Measurements from ENCODE around the gene DNAI7.

Gene DNAI7

DNA sequence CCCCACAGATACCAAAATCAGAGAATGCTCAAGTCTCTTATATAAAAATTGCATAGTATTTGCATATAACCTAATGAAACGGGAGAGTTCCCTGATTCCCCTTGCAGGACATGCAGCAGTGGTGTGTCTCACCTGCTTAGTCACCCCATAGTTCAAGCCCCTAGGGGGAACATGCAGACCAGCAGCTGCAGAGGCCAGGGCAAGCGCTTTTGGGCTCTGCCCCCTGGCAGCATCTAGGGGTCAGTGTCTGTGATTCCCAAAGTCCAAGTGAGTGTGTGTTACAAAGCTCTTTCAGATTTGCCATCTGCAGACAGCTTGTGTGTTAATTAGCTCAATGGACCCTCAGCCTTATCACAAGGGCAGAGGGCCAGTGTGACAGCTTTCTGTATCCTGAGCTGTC is 110.1 kb downstream of the DNAI7 start:
- H3K9ac ChIP-seq, result no peak overlapping the region
- H3K27me3 ChIP-seq (ENCODE audit: insufficient read depth, low read depth), result no peaks in the 10 kb centered on the region
- peaks cover 4% of the 10 kb centered on the region for H3K4me1 ChIP-seq (ENCODE audit: low read depth, poor library complexity, severe bottlenecking)
- H2AFZ ChIP-seq (ENCODE audit: low read depth), result no peak overlapping the region
- H3K4me2 ChIP-seq, result no peak overlapping the region
- no peak overlapping the region for H3K4me3 ChIP-seq (IDR thresholded peaks at IDR 0.05; ENCODE audit: insufficient read depth, low read depth, low read length)
- TF ChIP-seq, protein P1, sequence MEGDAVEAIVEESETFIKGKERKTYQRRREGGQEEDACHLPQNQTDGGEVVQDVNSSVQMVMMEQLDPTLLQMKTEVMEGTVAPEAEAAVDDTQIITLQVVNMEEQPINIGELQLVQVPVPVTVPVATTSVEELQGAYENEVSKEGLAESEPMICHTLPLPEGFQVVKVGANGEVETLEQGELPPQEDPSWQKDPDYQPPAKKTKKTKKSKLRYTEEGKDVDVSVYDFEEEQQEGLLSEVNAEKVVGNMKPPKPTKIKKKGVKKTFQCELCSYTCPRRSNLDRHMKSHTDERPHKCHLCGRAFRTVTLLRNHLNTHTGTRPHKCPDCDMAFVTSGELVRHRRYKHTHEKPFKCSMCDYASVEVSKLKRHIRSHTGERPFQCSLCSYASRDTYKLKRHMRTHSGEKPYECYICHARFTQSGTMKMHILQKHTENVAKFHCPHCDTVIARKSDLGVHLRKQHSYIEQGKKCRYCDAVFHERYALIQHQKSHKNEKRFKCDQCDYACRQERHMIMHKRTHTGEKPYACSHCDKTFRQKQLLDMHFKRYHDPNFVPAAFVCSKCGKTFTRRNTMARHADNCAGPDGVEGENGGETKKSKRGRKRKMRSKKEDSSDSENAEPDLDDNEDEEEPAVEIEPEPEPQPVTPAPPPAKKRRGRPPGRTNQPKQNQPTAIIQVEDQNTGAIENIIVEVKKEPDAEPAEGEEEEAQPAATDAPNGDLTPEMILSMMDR (conservative IDR thresholded peaks at IDR 0.05; ENCODE audit: low read depth, low read length), result no peak
- H4K20me1 ChIP-seq (ENCODE audit: insufficient read depth), result no peaks in the 10 kb centered on the region
- no peaks in the 10 kb centered on the region for H3K79me2 ChIP-seq (ENCODE audit: insufficient read depth, low read depth)
- no peaks in the 10 kb centered on the region for H3K36me3 ChIP-seq (ENCODE audit: insufficient read depth)
- H3K27ac ChIP-seq, result no peak overlapping the region

GRCh38 chr12:25083211-25083610 is 111.7 kb downstream of the DNAI7 start:
- Histone ChIP-seq H2AFZ (ENCODE audit: low read depth) (no peak overlapping the region), H4K20me1 (ENCODE audit: insufficient read depth) (no peaks in the 10 kb centered on the region), H3K27me3 (ENCODE audit: insufficient read depth, low read depth) (no peaks in the 10 kb centered on the region), H3K36me3 (ENCODE audit: insufficient read depth) (no peaks in the 10 kb centered on the region), H3K4me3 (IDR thresholded peaks at IDR 0.05; ENCODE audit: insufficient read depth, low read depth, low read length) (no peak overlapping the region), H3K79me2 (ENCODE audit: insufficient read depth, low read depth) (no peaks in the 10 kb centered on the region), H3K27ac (no peak overlapping the region), H3K9ac (no peak overlapping the region), H3K4me2 (no peak overlapping the region), H3K4me1 (ENCODE audit: low read depth, poor library complexity, severe bottlenecking) (no peaks in the 10 kb centered on the region)
- TF ChIP-seq, protein P1 (conservative IDR thresholded peaks at IDR 0.05; ENCODE audit: low read depth, low read length), result no peak

DNA sequence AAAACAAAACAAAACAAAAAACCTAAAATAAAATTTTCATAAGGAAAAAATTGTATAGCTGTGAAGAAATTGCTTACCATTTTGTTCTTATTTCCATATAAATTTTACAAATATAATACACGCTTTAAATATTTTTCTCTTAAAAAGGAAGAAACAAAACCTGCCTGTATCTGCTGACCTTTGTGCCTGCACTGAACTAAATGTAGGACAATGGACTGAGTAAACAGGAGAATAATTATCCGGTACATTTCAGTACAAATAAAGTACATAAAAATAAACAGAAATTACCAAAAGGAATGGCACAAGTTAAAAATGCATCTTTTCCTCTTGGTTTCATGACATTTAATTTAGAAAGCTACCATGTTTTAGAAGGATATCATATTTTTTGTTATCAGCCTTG is 112.3 kb downstream of the DNAI7 start:
- Histone ChIP-seq H3K4me2 (no peak overlapping the region), H3K27ac (no peak overlapping the region), H4K20me1 (ENCODE audit: insufficient read depth) (no peaks in the 10 kb centered on the region), H2AFZ (ENCODE audit: low read depth) (no peak overlapping the region), H3K4me3 (IDR thresholded peaks at IDR 0.05; ENCODE audit: insufficient read depth, low read depth, low read length) (no peak overlapping the region), H3K27me3 (ENCODE audit: insufficient read depth, low read depth) (no peaks in the 10 kb centered on the region), H3K9ac (no peak overlapping the region), H3K36me3 (ENCODE audit: insufficient read depth) (no peaks in the 10 kb centered on the region), H3K4me1 (ENCODE audit: low read depth, poor library complexity, severe bottlenecking) (no peaks in the 10 kb centered on the region), H3K79me2 (ENCODE audit: insufficient read depth, low read depth) (no peaks in the 10 kb centered on the region)
- TF ChIP-seq, protein P1 (conservative IDR thresholded peaks at IDR 0.05; ENCODE audit: low read depth, low read length), result no peak

- Histone ChIP-seq H3K27me3 (ENCODE audit: insufficient read depth, low read depth) (no peaks in the 10 kb centered on the region), H3K4me2 (no peak overlapping the region), H2AFZ (ENCODE audit: low read depth) (no peak overlapping the region), H3K9ac (no peak overlapping the region), H3K79me2 (ENCODE audit: insufficient read depth, low read depth) (no peaks in the 10 kb centered on the region), H3K4me3 (IDR thresholded peaks at IDR 0.05; ENCODE audit: insufficient read depth, low read depth, low read length) (no peak overlapping the region), H3K36me3 (ENCODE audit: insufficient read depth) (no peaks in the 10 kb centered on the region), H3K27ac (no peak overlapping the region), H4K20me1 (ENCODE audit: insufficient read depth) (no peaks in the 10 kb centered on the region), H3K4me1 (ENCODE audit: low read depth, poor library complexity, severe bottlenecking) (no peaks in the 10 kb centered on the region)
- TF ChIP-seq, protein P1 (conservative IDR thresholded peaks at IDR 0.05; ENCODE audit: low read depth, low read length), result no peak
Observed at GRCh38 chr12:25079393-25079792, 115.6 kb downstream of the DNAI7 start.

Data from KMS-11 (cell line).